ENCODE results near the gene LRCH1. TPM values are rescaled to one million over a fixed set of nuclear protein-coding genes. Genes with fewer than 3 reads are reported as not detected.

Gene LRCH1
- total and polyA plus RNA-seq, 2 of the 4 experiments (the other 2 are of a cell fraction), result 7.0 to 8.8 TPM

- CTCF ChIA-PET, result interaction anchor here (0.6 to 0.9 kb wide), 2 partner anchors 18 to 42 kb away, joined by 3 read pairs; no protein-coding TSS in a partner anchor
- in situ Hi-C loops (cut with MboI; ENCODE audit: low sequenced_read_pairs), result no loop called here
- no peak overlapping the region for H2AFZ ChIP-seq (replicated peaks; ENCODE audit: low read length, poor library complexity)
- no peak overlapping the region for H4K91ac ChIP-seq (ENCODE audit: insufficient read depth, low read depth, low read length)
- no peak overlapping the region for H3K4ac ChIP-seq (ENCODE audit: low read depth, low read length)
- intact Hi-C loops (cut with micrococcal nuclease), result loop anchor here (5.0 kb wide), 1 partner anchor 37 kb away; no protein-coding TSS in a partner anchor
- H2AK9ac ChIP-seq (replicated peaks; ENCODE audit: low read depth, low read length, poor library complexity), result no peak overlapping the region
- no peak overlapping the region for H3K27ac ChIP-seq (ENCODE audit: insufficient read depth, low read length)
- no peaks in the 10 kb centered on the region for H3K36me3 ChIP-seq (ENCODE audit: control insufficient read depth, insufficient read depth, low read length)
- H3K18ac ChIP-seq (ENCODE audit: low read depth, low read length), result no peak overlapping the region
- DNase-seq, result no peak
- H4K20me1 ChIP-seq (ENCODE audit: insufficient read depth, low read length), result peaks cover 41% of the 10 kb centered on the region
- H3K79me1 ChIP-seq (ENCODE audit: low read depth in 1 of 2, low read length in 2 of 2), result peaks cover 41 to 80% of the 10 kb centered on the region in 2 experiments
- H3K9ac ChIP-seq (ENCODE audit: low read depth, low read length), result no peak overlapping the region
- dilution Hi-C loops (cut with HindIII; ENCODE audit: low sequenced_read_pairs, unreplicated experiment), result no loop called here
- no peak overlapping the region for H2AK5ac ChIP-seq (ENCODE audit: low read depth, low read length)
- H2BK20ac ChIP-seq (ENCODE audit: low read depth, low read length), result no peak overlapping the region
- no peak overlapping the region for H3K23ac ChIP-seq (ENCODE audit: low read depth, low read length)
- H4K8ac ChIP-seq (ENCODE audit: low read depth in 2 of 2, low read length in 2 of 2), result no peak overlapping the region
- H3K4me1 ChIP-seq (ENCODE audit: control insufficient read depth, insufficient read depth, low read length), result peaks cover 5% of the 10 kb centered on the region
- WGBS, 2 experiments (ENCODE audit: extremely low coverage in 2 of 2, insufficient read length in 1 of 2), result no CpG with 5 or more reads among the region's 5 CpGs
- POLR2A ChIA-PET (ENCODE audit: unreplicated experiment), result no interaction called here
- H2BK120ac ChIP-seq (ENCODE audit: low read depth, low read length), result no peak overlapping the region
- H2BK5ac ChIP-seq (ENCODE audit: low read depth, low read length, poor library complexity, severe bottlenecking), result no peak overlapping the region
- TF ChIP-seq MAZ (IDR thresholded peaks at IDR 0.05; ENCODE audit: borderline replicate concordance, low read depth, low read length) (no peak), SMC3 (IDR thresholded peaks at IDR 0.05; ENCODE audit: low read depth, low read length) (no peak), NFE2L2 (IDR thresholded peaks at IDR 0.05; ENCODE audit: low read depth, low read length) (no peak), ELK1 (IDR thresholded peaks at IDR 0.05; ENCODE audit: borderline replicate concordance, low read depth, low read length) (no peak), CTCF (conservative IDR thresholded peaks at IDR 0.05; ENCODE audit: low read depth, low read length) (no peak), BHLHE40 (IDR thresholded peaks at IDR 0.05; ENCODE audit: low read depth, low read length) (no peak), CHD1 (IDR thresholded peaks at IDR 0.05; ENCODE audit: low read depth, low read length) (no peak), POLR2A (IDR thresholded peaks at IDR 0.05; ENCODE audit: low read depth, low read length) (no peak), FOS (IDR thresholded peaks at IDR 0.05; ENCODE audit: low read depth, low read length) (no peak), RFX5 (IDR thresholded peaks at IDR 0.05; ENCODE audit: low read depth, low read length) (no peak), MAFK (IDR thresholded peaks at IDR 0.05; ENCODE audit: low read depth, low read length) (no peak), RAD21 (IDR thresholded peaks at IDR 0.05; ENCODE audit: low read length) (no peak), USF2 (IDR thresholded peaks at IDR 0.05; ENCODE audit: low read depth, low read length) (no peak), MXI1 (IDR thresholded peaks at IDR 0.05; ENCODE audit: borderline replicate concordance, low read depth, low read length) (no peak)
- no peak overlapping the region; the same call in 1 of the 2 replicates for H3K4me2 ChIP-seq (ENCODE audit: low read depth, low read length)
- H3K14ac ChIP-seq (replicated peaks; ENCODE audit: low read depth, low read length), result no peak overlapping the region
- no peak overlapping the region for H3K4me3 ChIP-seq (ENCODE audit: insufficient read depth, low read depth, low read length)
- BruUV-seq (replicated peaks), result no TSS peak
- H3K56ac ChIP-seq (ENCODE audit: extremely low read depth, insufficient read depth, low read length), result no peak overlapping the region
- ATAC-seq (ENCODE audit: low read depth), result no peak
- H3K27me3 ChIP-seq (ENCODE audit: control insufficient read depth, insufficient read depth, low read length), result no peaks in the 10 kb centered on the region
- no peak overlapping the region for H2BK15ac ChIP-seq (ENCODE audit: low read depth, low read length)
- H3K9me3 ChIP-seq (ENCODE audit: control insufficient read depth, insufficient read depth, low read length), result no peaks in the 10 kb centered on the region
- H4K5ac ChIP-seq (ENCODE audit: low read depth, low read length), result no peak overlapping the region
- H3K9me1 ChIP-seq (ENCODE audit: insufficient read depth, low read length), result peaks cover 9% of the 10 kb centered on the region; the same call in 1 of the 2 replicates
Measured at GRCh38 chr13:46594374-46595078, 41.6 kb downstream of the LRCH1 start.
